HG03575 (cell line): ENCODE data around the gene LSR.

ENCODE experiments used
- ATAC-seq: cut with Tn5 transposase; IDR thresholded peaks from one replicate; pipeline ENCODE4 v1.9.1; 2021; ENCODE audit not compliant: unreplicated experiment, insufficient number of reproducible peaks, low FRiP score; ENCODE audit errors: extremely low read depth

The LSR gene

DNA sequence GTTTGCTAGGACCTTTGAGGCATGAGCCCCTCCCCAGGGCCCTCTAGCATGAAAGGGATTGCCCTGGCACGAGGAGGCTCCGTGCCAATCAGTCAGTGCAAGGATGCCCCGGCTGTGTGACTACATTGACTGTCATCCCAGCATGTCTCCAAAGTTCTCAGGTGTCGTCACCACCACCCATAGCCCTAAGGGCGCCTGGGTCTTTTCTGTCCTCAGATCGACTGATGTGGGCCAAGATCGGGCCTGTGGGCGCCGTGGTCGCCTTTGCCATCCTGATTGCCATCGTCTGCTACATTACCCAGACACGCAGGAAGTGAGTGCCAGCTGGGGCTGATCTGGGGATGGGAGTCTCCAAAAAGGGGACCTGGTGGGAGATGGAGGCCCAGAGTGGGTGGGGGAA, 61.5 kb downstream of the LSR start:
- no peak for ATAC-seq

DNA sequence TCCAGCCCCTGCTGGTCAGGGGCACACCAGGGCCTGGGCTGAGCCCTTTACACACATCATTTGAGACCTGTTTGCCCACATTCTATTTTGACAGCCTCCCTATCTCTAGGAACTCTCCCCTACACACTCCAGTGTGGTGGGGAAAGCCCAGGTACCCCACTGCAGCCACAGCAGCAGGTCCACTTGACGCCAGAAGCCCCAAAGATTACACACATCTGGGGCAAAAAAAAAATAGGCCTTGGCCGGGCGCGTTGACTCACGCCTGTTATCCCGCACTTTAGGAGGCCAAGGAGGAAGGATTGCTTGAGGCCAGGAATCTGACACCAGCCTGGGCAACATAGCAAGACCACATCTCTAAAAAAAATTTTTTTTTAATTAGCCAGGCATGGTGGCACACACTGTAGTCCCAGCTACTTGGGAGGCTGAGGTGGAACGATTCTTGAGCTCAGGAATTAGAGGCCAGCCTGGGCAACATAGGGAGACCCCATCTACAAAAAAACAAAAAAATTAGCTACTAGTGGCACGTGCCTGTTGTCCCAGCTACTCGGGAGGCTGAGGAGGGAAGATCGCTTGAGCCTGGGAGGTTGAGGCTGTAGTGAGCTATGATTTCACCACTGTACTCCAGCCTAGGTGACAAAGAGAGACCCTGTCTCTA, 62.1 kb downstream of the LSR start:
- ATAC-seq, result no peak

DNA sequence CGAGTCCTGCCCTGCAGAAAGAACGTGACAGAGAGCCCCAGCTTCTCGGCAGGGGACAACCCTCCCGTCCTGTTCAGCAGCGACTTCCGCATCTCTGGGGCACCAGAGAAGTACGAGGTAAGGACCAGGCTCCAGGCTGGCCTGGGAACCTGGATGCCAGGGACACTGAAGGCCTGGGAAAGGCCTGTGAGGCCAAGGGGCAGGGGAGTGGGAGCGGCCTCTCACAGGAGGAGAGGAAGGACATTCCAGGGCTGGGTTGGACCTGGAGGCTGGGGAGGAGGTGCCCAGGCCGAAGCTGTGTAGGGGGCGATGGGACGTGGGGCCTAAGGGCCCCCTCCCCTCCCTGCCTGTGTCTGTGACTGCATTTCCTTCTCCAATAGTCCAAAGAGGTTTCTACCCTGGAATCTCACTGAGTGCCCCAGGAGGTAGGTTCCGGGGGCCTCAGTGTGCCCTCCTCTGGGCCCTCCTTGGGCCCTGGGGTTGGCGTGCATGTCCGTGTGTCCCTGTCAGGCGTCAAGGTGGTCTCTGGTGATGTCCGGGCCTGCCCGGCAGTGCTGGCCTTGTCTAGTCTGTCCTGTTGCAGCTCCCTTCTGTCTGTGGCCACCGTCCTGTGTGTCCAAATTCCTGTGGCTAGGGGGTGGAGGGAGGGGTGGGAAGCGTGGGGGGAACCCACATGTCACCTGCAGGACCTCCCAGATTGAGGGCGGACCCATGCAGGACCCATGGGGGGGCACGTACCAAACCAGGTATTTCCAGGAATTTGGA, 63.3 kb downstream of the LSR start:
- ATAC-seq, result no peak

DNA sequence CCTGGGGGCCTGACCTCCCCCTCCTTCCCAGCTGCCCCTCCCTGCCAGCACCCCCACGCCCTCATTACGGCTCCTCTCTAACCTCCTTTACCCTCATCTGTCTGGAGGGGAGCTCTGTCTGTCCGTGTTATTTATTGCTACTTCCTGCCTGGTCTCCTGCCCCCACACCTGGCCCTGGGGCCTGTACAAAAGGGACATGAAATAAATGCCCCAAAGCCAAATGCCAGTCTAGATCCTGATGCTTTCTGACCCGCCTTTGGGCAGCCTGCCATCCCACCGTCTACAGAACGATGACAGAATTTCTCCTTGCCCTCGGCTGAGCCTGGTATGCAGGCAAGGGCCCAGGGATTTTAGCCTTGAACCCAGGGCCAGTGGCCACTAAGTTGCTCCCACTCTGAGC, 64.8 kb downstream of the LSR start:
- ATAC-seq, result no peak

DNA sequence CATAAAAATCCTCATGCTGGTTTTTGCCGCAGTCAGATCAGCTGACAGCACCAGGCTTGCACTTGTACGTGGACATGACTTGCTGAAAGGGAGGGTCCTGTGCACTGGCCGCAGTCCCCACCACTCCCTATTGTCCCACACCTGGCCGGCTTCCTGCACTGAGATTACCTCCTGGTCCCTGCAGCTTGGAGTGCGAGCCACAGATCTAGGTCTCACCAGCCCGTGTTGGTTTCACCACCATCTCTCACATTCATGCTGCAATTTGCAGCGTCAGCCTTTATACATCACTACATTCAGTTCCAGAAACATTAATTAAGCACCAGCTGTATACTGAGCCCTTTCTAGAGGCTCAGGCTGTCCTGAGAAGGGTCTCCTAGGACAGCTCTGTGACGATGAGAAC, 65.2 kb downstream of the LSR start:
- no peak for ATAC-seq

DNA sequence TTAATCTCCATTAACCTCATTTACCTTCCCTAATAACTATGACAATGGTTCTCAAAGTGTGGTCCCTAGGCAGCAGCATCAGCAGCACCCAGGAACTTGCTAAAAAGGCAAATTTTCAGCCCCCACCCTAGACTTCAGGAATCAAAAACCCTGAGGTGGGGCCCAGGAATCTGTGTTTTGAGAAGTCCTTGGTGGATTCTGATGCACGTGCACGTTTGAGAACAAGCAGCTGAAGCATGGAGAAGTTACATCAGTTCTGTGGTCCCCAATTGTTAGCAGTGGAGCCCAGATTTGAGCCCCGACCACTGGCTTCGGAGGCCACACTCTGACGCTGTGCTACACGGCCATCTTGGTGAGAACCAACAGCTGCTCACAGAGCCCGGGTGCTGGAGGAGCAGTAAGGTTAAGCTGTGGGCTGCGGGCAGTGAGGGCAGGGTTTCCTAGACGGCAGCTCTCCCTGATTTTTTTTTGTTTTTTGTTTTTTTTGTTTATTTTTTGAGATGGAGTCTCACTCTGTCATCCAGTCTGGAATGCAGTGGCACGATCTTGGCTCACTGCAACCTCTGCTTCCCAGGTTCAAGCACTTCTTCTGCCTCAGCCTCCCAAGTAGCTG, 66.2 kb downstream of the LSR start:
- ATAC-seq, result no peak

DNA sequence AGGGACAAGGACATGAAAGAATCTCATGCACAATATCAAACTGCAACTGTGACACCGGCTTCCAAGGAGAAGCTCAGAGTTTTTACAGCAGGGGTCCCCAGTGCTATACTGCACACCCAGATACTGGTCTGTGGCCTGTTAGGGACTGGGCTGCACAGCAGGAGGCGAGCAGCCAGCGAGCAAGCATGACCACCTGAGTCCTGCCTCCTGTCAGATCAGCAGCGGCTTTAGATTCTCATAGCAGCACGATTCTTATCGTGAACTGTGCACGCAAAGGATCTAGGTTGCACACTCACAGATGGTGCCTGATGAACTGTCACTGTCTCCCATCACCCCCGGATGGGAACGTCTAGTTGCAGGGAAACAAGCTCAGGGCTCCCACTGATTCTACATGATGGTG, 67.1 kb downstream of the LSR start:
- no peak for ATAC-seq

DNA sequence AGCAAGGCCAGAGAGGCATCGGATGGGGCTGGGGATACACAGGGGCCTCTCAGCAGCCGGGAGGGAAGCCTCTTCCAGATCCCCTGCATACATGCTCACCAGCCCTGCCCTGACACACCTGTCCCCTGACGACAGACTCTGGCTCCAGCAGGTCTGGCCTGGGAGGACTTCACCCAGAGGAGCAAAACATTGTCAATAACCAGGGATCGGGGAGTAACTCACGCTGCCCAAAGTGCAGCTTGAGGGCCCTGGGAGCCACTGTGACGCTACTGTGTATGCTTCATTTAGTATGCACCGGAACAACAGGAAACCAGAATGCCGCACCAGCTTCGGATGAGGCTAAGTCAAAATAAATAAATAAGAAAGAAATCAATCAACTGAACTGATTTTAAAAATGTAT, 67.8 kb downstream of the LSR start:
- no peak for ATAC-seq
